B cell (primary cell): ENCODE data around the gene COQ3. TPM values are rescaled to one million over a fixed set of nuclear protein-coding genes. Genes with fewer than 3 reads are reported as not detected.

Experiments used
- ATAC-seq: fragments of 200-7000 bp; cut with Tn5 transposase; one replicate; pipeline ENCODE4 v1.10.0; 2021; ENCODE audit warnings: low read depth, mild to moderate bottlenecking, moderate number of reproducible peaks, moderate library complexity
- CTCF ChIA-PET: fragments of 350-600 bp; sonication (Branson Sonifier 250); formaldehyde crosslinking; loops from one replicate; lab custom pipeline; 2021; ENCODE audit warnings: antibody characterized with exemption, inconsistent platforms; lab: Charles Lee
- POLR2A ChIA-PET: fragments of 350-600 bp; sonication (Branson Sonifier 250); formaldehyde crosslinking; loops from one replicate; lab custom pipeline; 2021; ENCODE audit warnings: antibody characterized with exemption; lab: Charles Lee
- DNase-seq: peaks from one replicate; pipeline ENCODE4 v3.0.0; 2013
- H2AFZ ChIP-seq: 2 replicates; pipeline ENCODE4 v1.6.1; 2012; ENCODE audit warnings: mild to moderate bottlenecking, low read depth, low read length; ENCODE audit not compliant: insufficient read depth, poor library complexity, severe bottlenecking
- H3K27ac ChIP-seq, 2 donors: 1 replicate in 1 of 2; 2 replicates in 1 of 2; pipeline ENCODE4 v1.5.1; 2012 to 2013; ENCODE audit warnings: low read length in 2 of 2, mild to moderate bottlenecking in 2 of 2, moderate library complexity in 1 of 2
- H3K27me3 ChIP-seq, 4 experiments: fragments of 200-600 bp in 1 of 4; sonication (generic) in 1 of 4; replicated peaks in 1 of 4; 1 replicate in 2 of 4; 2 replicates in 2 of 4; pipeline versions ENCODE4 v1.6.1 to v1.7.0; 2013 to 2016; ENCODE audit warnings: low read length in 3 of 4, mild to moderate bottlenecking in 2 of 4, mixed read lengths in 1 of 4, moderate library complexity in 1 of 4; ENCODE audit not compliant: insufficient read depth in 4 of 4, control insufficient read depth in 3 of 4; ENCODE audit errors: control extremely low read depth in 1 of 4
- H3K36me3 ChIP-seq, 2 experiments: replicated peaks in 1 of 2; 1 replicate in 1 of 2; 2 replicates in 1 of 2; pipeline versions ENCODE4 v1.6.1 to v1.7.1; 2013; ENCODE audit warnings: low read length in 1 of 2; ENCODE audit not compliant: insufficient read depth in 2 of 2, control insufficient read depth in 1 of 2; ENCODE audit errors: control extremely low read depth in 1 of 2, extremely low read depth in 1 of 2
- H3K4me1 ChIP-seq, 2 donors: fragments of 200-600 bp in 1 of 2; sonication (generic) in 1 of 2; 1 replicate in 1 of 2; 2 replicates in 1 of 2; pipeline versions ENCODE4 v1.5.1 to v1.6.1; 2013 to 2017; ENCODE audit warnings: low read length in 2 of 2; ENCODE audit not compliant: control insufficient read depth in 2 of 2, insufficient read depth in 2 of 2
- H3K4me2 ChIP-seq: replicated peaks from 2 replicates; pipeline ENCODE3; 2012; ENCODE audit warnings: mild to moderate bottlenecking, low read depth, low read length; ENCODE audit not compliant: poor library complexity, severe bottlenecking
- H3K4me3 ChIP-seq, 5 experiments: fragments of 200-600 bp in 1 of 5; sonication (generic) in 1 of 5; 1 replicate in 3 of 5; 2 replicates in 2 of 5; pipeline versions ENCODE4 v1.5.1 to v1.7.0; 2011 to 2016; ENCODE audit warnings: low read length in 4 of 5, mild to moderate bottlenecking in 4 of 5, low read depth in 2 of 5, control low read depth in 1 of 5, moderate library complexity in 1 of 5; ENCODE audit not compliant: insufficient read depth in 1 of 5; ENCODE audit errors: control extremely low read depth in 1 of 5, extremely low read depth in 1 of 5
- H3K79me2 ChIP-seq: fragments of 200-600 bp; sonication (generic); one replicate; pipeline ENCODE4 v1.6.0; 2016; ENCODE audit warnings: low read length; ENCODE audit not compliant: control insufficient read depth, insufficient read depth
- H3K9ac ChIP-seq: fragments of 200-600 bp; sonication (generic); 2 replicates; pipeline ENCODE4 v1.6.1; 2017; ENCODE audit warnings: mild to moderate bottlenecking, low read length, moderate library complexity
- H3K9me3 ChIP-seq, 3 donors: one replicate each; pipeline versions ENCODE4 v1.6.1 to v1.7.1; 2013; ENCODE audit warnings: low read length in 2 of 3; ENCODE audit not compliant: control insufficient read depth in 2 of 3, insufficient read depth in 1 of 3; ENCODE audit errors: control extremely low read depth in 1 of 3
- H4K20me1 ChIP-seq: 2 replicates; pipeline ENCODE4 v1.6.0; 2012; ENCODE audit warnings: mild to moderate bottlenecking, low read length; ENCODE audit not compliant: insufficient read depth, control insufficient read depth, poor library complexity, severe bottlenecking
- H3K27ac Mint-ChIP-seq: one replicate; pipeline ENCODE4 v1.8.0; 2021; ENCODE audit warnings: mixed read lengths
- H3K27me3 Mint-ChIP-seq: one replicate; pipeline ENCODE4 v1.8.0; 2021; ENCODE audit warnings: mixed read lengths
- H3K4me1 Mint-ChIP-seq: one replicate; pipeline ENCODE4 v1.8.0; 2021; ENCODE audit warnings: mixed read lengths
- H3K4me3 Mint-ChIP-seq: one replicate; pipeline ENCODE4 v1.8.0; 2021; ENCODE audit warnings: mixed read lengths
- H3K9me3 Mint-ChIP-seq: one replicate; pipeline ENCODE4 v1.8.0; 2022; ENCODE audit warnings: mixed read lengths; ENCODE audit not compliant: insufficient read depth
- CTCF ChIP-seq: fragments of 200-600 bp; IDR thresholded peaks from one replicate; pipeline ENCODE4 v1.8.0; 2022; ENCODE audit warnings: antibody characterized with exemption, mild to moderate bottlenecking
- EZH2 ChIP-seq: IDR thresholded peaks from 2 replicates; pipeline ENCODE4 v1.6.1; 2012; ENCODE audit warnings: borderline replicate concordance, low read depth, mild to moderate bottlenecking, moderate library complexity, low read length; ENCODE audit not compliant: insufficient read depth, poor library complexity, severe bottlenecking
- WGBS: methylation state at CpG from one replicate; pipeline ENCODE4 v1.1.5; 2013; ENCODE audit warnings: missing lambda C conversion rate; ENCODE audit not compliant: insufficient coverage; 5-methylcytosine and 5-hydroxymethylcytosine counted together
- intact Hi-C: fragments of 100-400 bp; cut with micrococcal nuclease; formaldehyde crosslinking; loops from one replicate; pipeline ENCODE4 v1.10.0; 2022
- polyA plus RNA-seq: library from polyadenylated mRNA; depleted of rRNA; stranded (reverse); fragments of >200 nt; gene quantifications from 2 replicates; pipeline ENCODE4 v1.2.3, GENCODE V29; 2012
- total RNA-seq, 2 donors: library from RNA; stranded (reverse); fragments of 120-200 nt in 1 of 2; gene quantifications; 1 replicate in 1 of 2; 2 replicates in 1 of 2; pipeline versions ENCODE4 v1.2.3 to v1.2.4, GENCODE V29; 2013 to 2022

Gene COQ3
- total and polyA plus RNA-seq, 2 donors (not counting 1 experiment from before 2014, with no cell fraction given) = 2.9 to 3.1 TPM

GRCh38 chr6:99331531-99331930, 62.5 kb downstream of the COQ3 start:
- Histone ChIP-seq H3K4me2 (no peak overlapping the region), H3K36me3 (no peaks in the 10 kb centered on the region), H3K27ac (no peak overlapping the region), H3K9ac (no peak overlapping the region), H3K27me3 (peaks cover 0 to 4% (median 2%) of the 10 kb centered on the region in 4 experiments), H2AFZ (peak overlapping the region; percentile 20), H4K20me1 (no peaks in the 10 kb centered on the region), H3K4me3 (no peak overlapping the region), H3K4me1 (peaks cover 0 to 3% of the 10 kb centered on the region in 2 donors), H3K79me2 (no peaks in the 10 kb centered on the region), H3K9me3 (no peaks in the 10 kb centered on the region)
- 13% methylated on average over 2 of the region's 3 CpGs for WGBS
- intact Hi-C loops = loop anchor here (2.0 kb wide), 1 partner anchor 415 kb away; no protein-coding TSS in a partner anchor
- no peak for ATAC-seq
- Mint-ChIP-seq H3K27ac (no peak overlapping the region), H3K27me3 (no peaks in the 10 kb centered on the region), H3K9me3 (no peaks in the 10 kb centered on the region), H3K4me1 (peaks cover 12% of the 10 kb centered on the region), H3K4me3 (no peak overlapping the region)
- POLR2A ChIA-PET = no interaction called here
- CTCF ChIA-PET = interaction anchor here (1.6 to 2.7 kb wide), 2 partner anchors 11 to 94 kb away, joined by 12 to 20 read pairs; partner anchors contain the start of gene PNISR
- TF ChIP-seq CTCF (no peak), EZH2 (no peak)
- DNase-seq = no peak

DNA sequence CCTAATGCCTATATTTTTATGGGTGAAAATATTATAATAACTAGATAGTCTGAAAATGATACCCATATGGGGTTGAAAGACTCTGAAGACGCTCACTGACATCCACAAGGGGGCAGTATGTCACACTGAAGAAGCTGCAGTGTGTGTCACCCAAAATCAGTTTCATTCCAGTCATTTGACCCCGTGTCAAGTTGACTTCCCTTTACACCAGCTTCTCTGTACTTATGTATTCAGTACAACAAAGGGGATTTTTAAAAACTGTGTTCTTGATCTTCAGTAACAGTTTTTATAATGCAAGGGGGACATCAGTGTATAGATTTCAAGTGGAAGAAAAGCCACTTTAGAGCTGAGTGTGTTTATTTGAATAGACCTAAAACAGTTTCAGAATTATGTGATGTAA, 63.8 kb downstream of the COQ3 start:
- H3K9me3 Mint-ChIP-seq = no peaks in the 10 kb centered on the region
- peaks cover 12% of the 10 kb centered on the region for H3K4me1 Mint-ChIP-seq
- no peak overlapping the region for H3K4me3 ChIP-seq
- H2AFZ ChIP-seq = peak overlapping the region; percentile 39
- H3K9me3 ChIP-seq = no peaks in the 10 kb centered on the region
- H3K79me2 ChIP-seq = no peaks in the 10 kb centered on the region
- no peaks in the 10 kb centered on the region for H4K20me1 ChIP-seq
- H3K4me1 ChIP-seq = peaks cover 0 to 3% of the 10 kb centered on the region in 2 donors
- H3K27ac Mint-ChIP-seq = no peak overlapping the region
- no peak overlapping the region for H3K27ac ChIP-seq
- no CpG with 5 or more reads among the region's 2 CpGs for WGBS
- peaks cover 0 to 2% (median 1%) of the 10 kb centered on the region in 4 experiments for H3K27me3 ChIP-seq
- ATAC-seq = peak; percentile 76
- DNase-seq = peak; percentile 72
- POLR2A ChIA-PET = no interaction called here
- CTCF ChIA-PET = interaction anchor here (0.6 to 2.7 kb wide), 19 partner anchors 9 to 769 kb away, joined by 3 to 20 read pairs (median 4); partner anchors contain the start of genes COQ3 and PNISR
- intact Hi-C loops = loop anchor here (2.0 kb wide), 1 partner anchor 417 kb away; no protein-coding TSS in a partner anchor
- TF ChIP-seq EZH2 (no peak), CTCF (peak; percentile 89)
- no peak overlapping the region for H3K9ac ChIP-seq
- H3K4me2 ChIP-seq = no peak overlapping the region
- no peaks in the 10 kb centered on the region for H3K36me3 ChIP-seq
- H3K4me3 Mint-ChIP-seq = no peak overlapping the region
- H3K27me3 Mint-ChIP-seq = no peaks in the 10 kb centered on the region
